KMS-11 (cell line): Measurements from ENCODE around the gene TMEM222.

Experiments used
- H2AFZ ChIP-seq: fragments of 200-600 bp; sonication (generic); 2 replicates; pipeline ENCODE4 v1.6.1; 2016; ENCODE audit warnings: antibody characterized with exemption, mixed run types, low read depth
- H3K27ac ChIP-seq: fragments of 200-600 bp; sonication (generic); 2 replicates; pipeline ENCODE4 v1.6.1; 2016; ENCODE audit warnings: mild to moderate bottlenecking, mixed run types
- H3K27me3 ChIP-seq: fragments of 200-600 bp; sonication (generic); 2 replicates; pipeline ENCODE4 v1.6.1; 2017; ENCODE audit warnings: mild to moderate bottlenecking, low read depth, mixed run types, moderate library complexity; ENCODE audit not compliant: insufficient read depth
- H3K36me3 ChIP-seq: fragments of 200-600 bp; sonication (generic); 2 replicates; pipeline ENCODE4 v1.6.1; 2017; ENCODE audit warnings: mild to moderate bottlenecking, mixed run types; ENCODE audit not compliant: insufficient read depth
- H3K4me1 ChIP-seq: fragments of 200-600 bp; sonication (generic); 2 replicates; pipeline ENCODE4 v1.6.1; 2016; ENCODE audit warnings: mild to moderate bottlenecking, low read depth, mixed run types; ENCODE audit not compliant: poor library complexity, severe bottlenecking
- H3K4me2 ChIP-seq: fragments of 200-600 bp; sonication (generic); 2 replicates; pipeline ENCODE4 v1.7.0; 2016; ENCODE audit warnings: mild to moderate bottlenecking, mixed run types
- H3K4me3 ChIP-seq: fragments of 200-600 bp; sonication (generic); IDR thresholded peaks from 2 replicates; pipeline ENCODE4 v1.6.1; 2017; ENCODE audit warnings: low read depth, low read length, mixed read lengths; ENCODE audit not compliant: insufficient read depth
- H3K79me2 ChIP-seq: fragments of 200-600 bp; sonication (generic); 2 replicates; pipeline ENCODE4 v1.6.1; 2016; ENCODE audit warnings: low read depth, mixed run types; ENCODE audit not compliant: insufficient read depth
- H3K9ac ChIP-seq: fragments of 200-600 bp; sonication (generic); 2 replicates; pipeline ENCODE4 v1.6.1; 2016; ENCODE audit warnings: mild to moderate bottlenecking, mixed run types
- H4K20me1 ChIP-seq: fragments of 200-600 bp; sonication (generic); 2 replicates; pipeline ENCODE4 v1.6.1; 2016; ENCODE audit warnings: mild to moderate bottlenecking, mixed run types; ENCODE audit not compliant: insufficient read depth
- TF ChIP-seq, protein P1 (sequence below): fragments of 200-600 bp; sonication (generic); conservative IDR thresholded peaks from 2 replicates; pipeline ENCODE4 v1.6.1; 2017; ENCODE audit warnings: low read depth, mild to moderate bottlenecking, antibody characterized with exemption, low read length, moderate library complexity, mixed read lengths

The TMEM222 gene

DNA sequence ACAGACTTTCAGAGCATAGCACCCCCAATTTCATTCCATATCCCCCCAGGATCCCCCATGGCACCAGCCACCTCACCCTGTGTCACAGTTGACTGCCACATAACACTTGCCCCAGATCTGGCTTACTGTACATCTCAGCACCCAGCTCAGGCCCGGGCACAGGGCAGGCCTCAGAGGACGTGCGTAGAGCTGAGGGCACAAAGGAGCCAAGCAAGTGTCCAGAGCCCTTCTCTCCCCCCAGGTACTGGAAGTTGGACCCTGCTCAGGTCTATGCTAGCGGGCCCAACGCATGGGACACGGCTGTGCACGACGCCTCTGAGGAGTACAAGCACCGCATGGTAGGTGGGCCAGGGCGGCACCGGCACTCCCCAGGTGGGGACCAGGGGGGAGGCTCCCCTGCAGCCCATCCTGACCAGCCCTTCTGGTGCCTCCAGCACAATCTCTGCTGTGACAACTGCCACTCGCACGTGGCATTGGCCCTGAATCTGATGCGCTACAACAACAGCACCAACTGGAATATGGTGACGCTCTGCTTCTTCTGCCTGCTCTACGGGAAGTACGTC lies 11.8 kb downstream of the TMEM222 start:
- H3K4me2 ChIP-seq = no peak overlapping the region
- no peaks in the 10 kb centered on the region for H3K4me1 ChIP-seq
- H4K20me1 ChIP-seq = no peaks in the 10 kb centered on the region
- H3K36me3 ChIP-seq = no peaks in the 10 kb centered on the region
- H3K4me3 ChIP-seq = no peak overlapping the region
- H3K27ac ChIP-seq = no peak overlapping the region
- TF ChIP-seq, protein P1, sequence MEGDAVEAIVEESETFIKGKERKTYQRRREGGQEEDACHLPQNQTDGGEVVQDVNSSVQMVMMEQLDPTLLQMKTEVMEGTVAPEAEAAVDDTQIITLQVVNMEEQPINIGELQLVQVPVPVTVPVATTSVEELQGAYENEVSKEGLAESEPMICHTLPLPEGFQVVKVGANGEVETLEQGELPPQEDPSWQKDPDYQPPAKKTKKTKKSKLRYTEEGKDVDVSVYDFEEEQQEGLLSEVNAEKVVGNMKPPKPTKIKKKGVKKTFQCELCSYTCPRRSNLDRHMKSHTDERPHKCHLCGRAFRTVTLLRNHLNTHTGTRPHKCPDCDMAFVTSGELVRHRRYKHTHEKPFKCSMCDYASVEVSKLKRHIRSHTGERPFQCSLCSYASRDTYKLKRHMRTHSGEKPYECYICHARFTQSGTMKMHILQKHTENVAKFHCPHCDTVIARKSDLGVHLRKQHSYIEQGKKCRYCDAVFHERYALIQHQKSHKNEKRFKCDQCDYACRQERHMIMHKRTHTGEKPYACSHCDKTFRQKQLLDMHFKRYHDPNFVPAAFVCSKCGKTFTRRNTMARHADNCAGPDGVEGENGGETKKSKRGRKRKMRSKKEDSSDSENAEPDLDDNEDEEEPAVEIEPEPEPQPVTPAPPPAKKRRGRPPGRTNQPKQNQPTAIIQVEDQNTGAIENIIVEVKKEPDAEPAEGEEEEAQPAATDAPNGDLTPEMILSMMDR = no peak
- H3K9ac ChIP-seq = no peak overlapping the region
- no peak overlapping the region for H2AFZ ChIP-seq
- no peaks in the 10 kb centered on the region for H3K27me3 ChIP-seq
- peaks cover 7% of the 10 kb centered on the region; the same call in 1 of the 2 replicates for H3K79me2 ChIP-seq

DNA sequence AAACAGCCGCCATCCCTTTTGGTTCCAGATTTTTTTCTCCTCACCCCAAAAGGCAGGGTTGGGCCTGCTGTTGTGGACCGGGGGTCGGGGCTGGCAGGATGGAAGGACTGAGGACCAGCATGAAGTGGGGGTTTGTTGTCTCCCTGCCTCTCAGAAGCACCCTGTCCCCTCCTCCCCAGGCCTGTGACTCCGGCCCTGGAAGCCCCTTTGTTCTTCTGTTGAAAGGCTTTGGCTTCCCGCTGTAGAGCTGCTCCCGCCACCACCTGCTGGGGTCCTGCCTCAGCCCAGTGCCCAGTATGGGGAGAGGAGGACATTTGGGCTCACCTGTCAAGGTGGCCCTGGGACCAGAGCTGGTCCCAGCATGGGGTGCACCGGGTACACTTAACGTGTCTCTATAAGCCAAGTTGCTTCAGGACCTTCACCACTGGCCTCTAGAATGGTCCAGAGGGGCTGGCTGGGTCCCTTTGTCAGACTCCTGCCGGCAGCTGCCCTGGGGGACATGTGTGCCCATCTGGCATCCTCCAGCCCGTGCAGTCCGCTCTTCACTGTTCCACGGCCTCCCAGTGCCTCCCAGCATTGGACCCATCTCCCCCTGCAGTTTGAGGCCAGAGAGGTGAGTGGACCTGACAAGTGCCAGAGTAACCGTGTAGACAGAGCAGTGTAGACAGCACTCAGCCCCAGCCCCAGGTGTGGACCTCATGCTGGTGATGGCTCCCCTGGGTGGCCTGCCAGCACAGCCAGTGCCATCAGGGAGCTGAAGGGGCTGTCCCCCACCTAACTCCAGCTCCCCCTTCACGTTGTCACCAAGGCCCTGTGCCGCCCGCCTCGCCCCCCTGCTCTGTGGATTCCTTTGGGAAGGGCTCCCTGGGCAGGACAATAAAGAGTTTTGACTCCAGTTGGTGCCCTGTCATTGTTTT lies 13.8 kb downstream of the TMEM222 start:
- Histone ChIP-seq H3K27ac (no peak overlapping the region), H3K4me3 (no peak overlapping the region), H3K4me1 (no peaks in the 10 kb centered on the region), H3K79me2 (no peaks in the 10 kb centered on the region), H2AFZ (no peak overlapping the region), H4K20me1 (no peaks in the 10 kb centered on the region), H3K27me3 (no peaks in the 10 kb centered on the region), H3K4me2 (no peak overlapping the region), H3K36me3 (no peaks in the 10 kb centered on the region), H3K9ac (no peak overlapping the region)
- TF ChIP-seq, protein P1 = no peak

DNA sequence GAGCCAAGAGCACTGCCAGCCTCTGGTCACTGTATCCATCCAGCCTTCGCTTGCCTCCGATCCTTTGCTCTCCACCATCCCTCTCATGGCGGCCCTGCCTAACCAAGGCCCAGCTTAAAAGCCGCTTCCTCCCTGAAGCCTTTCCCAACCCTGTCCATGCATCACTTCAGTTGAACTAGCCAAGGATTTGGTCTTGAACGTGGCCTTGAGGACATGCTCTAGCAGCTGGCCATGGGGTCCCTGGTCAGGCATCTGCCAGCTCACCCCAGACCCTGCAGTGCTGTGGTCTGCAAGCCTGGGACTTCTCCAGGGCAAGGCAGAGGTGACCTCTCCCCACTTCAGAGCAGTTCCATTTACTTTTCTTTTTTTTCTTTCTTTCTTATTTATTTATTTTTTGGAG lies 14.8 kb downstream of the TMEM222 start:
- Histone ChIP-seq H3K27ac (no peak overlapping the region), H3K27me3 (no peaks in the 10 kb centered on the region), H3K4me1 (no peaks in the 10 kb centered on the region), H3K4me2 (no peak overlapping the region), H3K9ac (no peak overlapping the region), H3K36me3 (no peaks in the 10 kb centered on the region), H3K4me3 (no peak overlapping the region), H4K20me1 (no peaks in the 10 kb centered on the region), H3K79me2 (no peaks in the 10 kb centered on the region), H2AFZ (no peak overlapping the region)
- TF ChIP-seq, protein P1 = no peak

DNA sequence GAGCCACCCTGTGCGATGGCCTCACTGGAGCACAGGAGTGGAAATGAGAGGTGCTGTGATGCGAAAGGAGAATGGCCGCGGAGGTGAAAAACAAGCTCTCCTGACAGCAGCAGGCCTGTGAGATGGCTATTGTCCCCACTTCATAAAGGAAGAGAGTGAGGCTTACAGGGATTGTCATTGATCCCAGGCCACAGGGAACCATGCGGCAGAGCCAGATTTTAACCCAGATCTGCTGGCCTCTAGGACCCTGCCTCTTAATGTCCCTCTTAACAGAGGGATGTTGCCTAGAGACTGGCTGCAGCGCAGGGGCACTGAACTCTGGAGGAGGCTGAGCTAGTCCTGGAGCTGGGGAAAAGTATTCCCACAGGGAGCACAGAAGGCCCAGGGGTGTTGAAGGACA lies 16.8 kb downstream of the TMEM222 start:
- Histone ChIP-seq H3K4me1 (no peaks in the 10 kb centered on the region), H3K4me3 (no peak overlapping the region), H2AFZ (no peak overlapping the region), H3K79me2 (no peaks in the 10 kb centered on the region), H3K36me3 (no peaks in the 10 kb centered on the region), H3K4me2 (no peak overlapping the region), H4K20me1 (no peaks in the 10 kb centered on the region), H3K27me3 (no peaks in the 10 kb centered on the region), H3K9ac (no peak overlapping the region), H3K27ac (no peak overlapping the region)
- TF ChIP-seq, protein P1 = no peak
